Tibial artery (tissue), 4 donors: ENCODE results near the gene RNF144B.

Experiments used
- DNase-seq, 2 donors: peaks; one replicate each; pipeline ENCODE4 v3.0.0-alpha.2; 2019
- H3K27ac ChIP-seq, 2 donors: fragments of 200-600 bp; sonication (generic) in 1 of 2; 1 replicate in 1 of 2; 2 replicates in 1 of 2; pipeline ENCODE4 v1.5.1; 2018 to 2019; ENCODE audit warnings: mild to moderate bottlenecking in 1 of 2
- H3K27me3 ChIP-seq, 2 donors: fragments of 200-600 bp; sonication (generic) in 1 of 2; one replicate each; pipeline versions ENCODE4 v1.5.1 to v1.6.0; 2016 to 2019
- H3K36me3 ChIP-seq, 3 donors: fragments of 200-600 bp; sonication (generic) in 2 of 3; one replicate each; pipeline ENCODE4 v1.5.1; 2016 to 2019; ENCODE audit warnings: mild to moderate bottlenecking in 2 of 3
- H3K4me1 ChIP-seq, 4 donors: fragments of 200-600 bp; sonication (generic) in 2 of 4; 1 replicate in 3 of 4; 2 replicates in 1 of 4; pipeline ENCODE4 v1.5.1; 2016 to 2019
- H3K4me3 ChIP-seq, 2 donors: fragments of 200-600 bp; sonication (generic) in 1 of 2; 1 replicate in 1 of 2; 2 replicates in 1 of 2; pipeline ENCODE4 v1.5.1; 2018 to 2019; ENCODE audit warnings: mild to moderate bottlenecking in 2 of 2
- H3K9me3 ChIP-seq, 3 donors: fragments of 200-600 bp; sonication (generic) in 1 of 3; one replicate each; pipeline ENCODE4 v1.5.1; 2016 to 2019
- CTCF ChIP-seq, 2 experiments: fragments of 200-600 bp in 1 of 2; fragments of 450-650 bp in 1 of 2; IDR thresholded peaks; one replicate each; pipeline ENCODE4 v1.5.1; 2017 to 2019; ENCODE audit warnings: antibody characterized with exemption in 2 of 2, mild to moderate bottlenecking in 1 of 2, moderate library complexity in 1 of 2
- intact Hi-C: fragments of 100-400 bp; cut with DNase I; formaldehyde crosslinking; loops from one replicate; pipeline ENCODE4 v1.15.0; 2023; ENCODE audit warnings: low total_unique reads

Gene RNF144B

GRCh38 chr6:18463429-18463828 lies 76.3 kb downstream of the RNF144B start:
- H3K4me3 ChIP-seq: no peak overlapping the region
- peaks cover 0 to 8% (median under 1%) of the 10 kb centered on the region in 4 donors for H3K4me1 ChIP-seq
- intact Hi-C loops: no loop called here
- H3K27me3 ChIP-seq: no peaks in the 10 kb centered on the region
- no peak overlapping the region for H3K27ac ChIP-seq
- DNase-seq: no peak
- H3K9me3 ChIP-seq: no peaks in the 10 kb centered on the region
- TF ChIP-seq CTCF (IDR thresholded peaks at IDR 0.05): no peak
- peaks cover 13 to 37% (median 36%) of the 10 kb centered on the region in 3 donors for H3K36me3 ChIP-seq

GRCh38 chr6:18464176-18464575 lies 77.0 kb downstream of the RNF144B start:
- no peak for TF ChIP-seq CTCF (IDR thresholded peaks at IDR 0.05)
- H3K27ac ChIP-seq: no peak overlapping the region
- H3K4me3 ChIP-seq: no peak overlapping the region
- peaks cover 13 to 37% (median 36%) of the 10 kb centered on the region in 3 donors for H3K36me3 ChIP-seq
- DNase-seq: no peak
- H3K4me1 ChIP-seq: peaks cover 0 to 13% (median 0%) of the 10 kb centered on the region in 4 donors
- intact Hi-C loops: no loop called here
- H3K27me3 ChIP-seq: no peaks in the 10 kb centered on the region
- no peaks in the 10 kb centered on the region for H3K9me3 ChIP-seq

GRCh38 chr6:18465410-18466154 lies 78.4 kb downstream of the RNF144B start:
- Histone ChIP-seq H3K36me3 (peaks cover 4 to 27% (median 26%) of the 10 kb centered on the region in 3 donors), H3K27me3 (no peaks in the 10 kb centered on the region), H3K9me3 (no peaks in the 10 kb centered on the region), H3K4me3 (no peak overlapping the region), H3K27ac (no peak overlapping the region), H3K4me1 (peaks cover 0 to 13% (median 0%) of the 10 kb centered on the region in 4 donors)
- DNase-seq: no peak
- intact Hi-C loops: no loop called here
- TF ChIP-seq CTCF (IDR thresholded peaks at IDR 0.05): no peak

- no peak for TF ChIP-seq CTCF (IDR thresholded peaks at IDR 0.05)
- Histone ChIP-seq H3K27ac (no peak overlapping the region), H3K9me3 (no peaks in the 10 kb centered on the region), H3K4me1 (peaks cover 0 to 13% (median 0%) of the 10 kb centered on the region in 4 donors), H3K36me3 (peaks cover 4 to 27% (median 25%) of the 10 kb centered on the region in 3 donors), H3K27me3 (no peaks in the 10 kb centered on the region), H3K4me3 (no peak overlapping the region)
- no peak for DNase-seq
- intact Hi-C loops: no loop called here
These were observed 80.8 kb downstream of the RNF144B start for GRCh38 chr6:18467741-18468502.

GRCh38 chr6:18468503-18468843 lies 81.3 kb downstream of the RNF144B start:
- peaks cover 0 to 13% (median 0%) of the 10 kb centered on the region in 4 donors for H3K4me1 ChIP-seq
- DNase-seq: no peak
- H3K27ac ChIP-seq: no peak overlapping the region
- peaks cover under 1 to 25% (median 20%) of the 10 kb centered on the region in 3 donors for H3K36me3 ChIP-seq
- H3K9me3 ChIP-seq: no peaks in the 10 kb centered on the region
- no peak overlapping the region for H3K4me3 ChIP-seq
- no peaks in the 10 kb centered on the region for H3K27me3 ChIP-seq
- TF ChIP-seq CTCF (IDR thresholded peaks at IDR 0.05): no peak
- intact Hi-C loops: no loop called here
